Fibroblast of lung (primary cell): ENCODE data around the gene CISD3. TPM values are rescaled to one million over a fixed set of nuclear protein-coding genes. Genes with fewer than 3 reads are reported as not detected.

Source experiments
- DNase-seq, 2 donors: peaks; one replicate each; pipeline versions ENCODE4 v3.0.0 to v3.0.0-alpha.2; 2010; ENCODE audit warnings: low read depth in 2 of 2
- H2AFZ ChIP-seq: 2 replicates; pipeline ENCODE4 v1.5.1; 2012; ENCODE audit warnings: low read length, control low read depth, inconsistent platforms
- H3K27ac ChIP-seq: 2 replicates; pipeline ENCODE4 v1.5.1; 2011; ENCODE audit warnings: low read length, control low read depth; ENCODE audit not compliant: insufficient read depth
- H3K27me3 ChIP-seq: 2 replicates; pipeline ENCODE4 v1.5.1; 2011; ENCODE audit warnings: mild to moderate bottlenecking, low read length; ENCODE audit not compliant: control insufficient read depth, insufficient read depth
- H3K36me3 ChIP-seq: 2 replicates; pipeline ENCODE4 v1.5.1; 2011; ENCODE audit warnings: low read length; ENCODE audit not compliant: control insufficient read depth, insufficient read depth
- H3K4me1 ChIP-seq: 2 replicates; pipeline ENCODE4 v1.5.1; 2011; ENCODE audit warnings: low read length; ENCODE audit not compliant: control insufficient read depth, insufficient read depth; ENCODE audit errors: extremely low read depth
- H3K4me2 ChIP-seq: 2 replicates; pipeline ENCODE4 v1.5.1; 2011; ENCODE audit warnings: low read length, control low read depth; ENCODE audit not compliant: insufficient read depth; ENCODE audit errors: extremely low read depth
- H3K4me3 ChIP-seq, 4 experiments: fragments of 200-600 bp in 1 of 4; sonication (generic) in 1 of 4; replicated peaks in 1 of 4; 2 replicates each; pipeline ENCODE4 v1.5.1; 2011 to 2016; ENCODE audit warnings: low read length in 4 of 4, low read depth in 3 of 4, mild to moderate bottlenecking in 3 of 4, control low read depth in 2 of 4, inconsistent platforms in 1 of 4, mixed read lengths in 1 of 4; ENCODE audit not compliant: insufficient read depth in 1 of 4; ENCODE audit errors: control extremely low read depth in 1 of 4
- H3K79me2 ChIP-seq: 2 replicates; pipeline ENCODE4 v1.5.1; 2012; ENCODE audit warnings: mild to moderate bottlenecking, low read length, inconsistent platforms; ENCODE audit not compliant: control insufficient read depth, insufficient read depth
- H3K9ac ChIP-seq: 2 replicates; pipeline ENCODE4 v1.5.1; 2011; ENCODE audit warnings: mild to moderate bottlenecking, low read length, control low read depth; ENCODE audit not compliant: insufficient read depth
- H3K9me3 ChIP-seq: 2 replicates; pipeline ENCODE4 v1.5.1; 2012; ENCODE audit warnings: low read depth, low read length; ENCODE audit not compliant: control insufficient read depth, insufficient read depth
- H4K20me1 ChIP-seq: 2 replicates; pipeline ENCODE4 v1.5.1; 2011; ENCODE audit warnings: low read length; ENCODE audit not compliant: control insufficient read depth, insufficient read depth; ENCODE audit errors: extremely low read depth
- CTCF ChIP-seq, 2 donors: IDR thresholded peaks in 1 of 2; conservative IDR thresholded peaks in 1 of 2; 1 replicate in 1 of 2; 2 replicates in 1 of 2; pipeline ENCODE4 v1.5.1; 2011 to 2012; ENCODE audit warnings: low read length in 2 of 2, control low read depth in 1 of 2, inconsistent platforms in 1 of 2, low read depth in 1 of 2, mild to moderate bottlenecking in 1 of 2
- EZH2 ChIP-seq: IDR thresholded peaks from 2 replicates; pipeline ENCODE4 v1.5.1; 2012; ENCODE audit warnings: low read length, control low read depth, mild to moderate bottlenecking; ENCODE audit errors: missing control alignments
- polyA plus RNA-seq, 2 donors: library from polyadenylated mRNA; depleted of rRNA in 1 of 2; stranded (reverse) in 1 of 2; unstranded in 1 of 2; fragments of >200 nt; gene quantifications; 2 replicates each; pipeline ENCODE4 v1.2.1, GENCODE V29; 2011 to 2012; ENCODE audit warnings: missing spikeins in 1 of 2
- total RNA-seq: library from RNA; depleted of rRNA; stranded (reverse); fragments of >200 nt; gene quantifications from 2 replicates; pipeline ENCODE4 v1.2.1, GENCODE V29; 2014

The CISD3 gene
- total and polyA plus RNA-seq, 2 donors (not counting 1 experiment from before 2014, with no cell fraction given), result 4.0 to 5.7 TPM

GRCh38 chr17:38705803-38706504, 24.2 kb upstream of the CISD3 start:
- TF ChIP-seq CTCF (conservative IDR thresholded peaks at IDR 0.05 in 1 of 2, IDR thresholded peaks at IDR 0.05 in 1 of 2; ENCODE audit: low read depth in 1 of 2, low read length in 2 of 2) (no peak), EZH2 (no peak)
- Histone ChIP-seq H3K9ac (peak overlapping the region; percentile 38), H3K4me2 (peak overlapping the region; percentile 89), H3K27ac (no peak overlapping the region), H3K79me2 (peaks cover 2% of the 10 kb centered on the region), H2AFZ (no peak overlapping the region), H3K4me3 (peak overlapping the region; percentile 30 to 81 (median 54)), H3K4me1 (peaks cover 9% of the 10 kb centered on the region), H3K36me3 (peaks cover 2% of the 10 kb centered on the region), H3K27me3 (no peaks in the 10 kb centered on the region), H4K20me1 (no peaks in the 10 kb centered on the region), H3K9me3 (no peaks in the 10 kb centered on the region)
- no peak for DNase-seq

- no peak overlapping the region for H3K27ac ChIP-seq
- H3K9ac ChIP-seq, result peak overlapping the region; percentile 38
- no peaks in the 10 kb centered on the region for H3K27me3 ChIP-seq
- peaks cover 2% of the 10 kb centered on the region for H3K36me3 ChIP-seq
- H3K9me3 ChIP-seq, result no peaks in the 10 kb centered on the region
- no peak overlapping the region for H2AFZ ChIP-seq
- TF ChIP-seq CTCF (conservative IDR thresholded peaks at IDR 0.05 in 1 of 2, IDR thresholded peaks at IDR 0.05 in 1 of 2; ENCODE audit: low read depth in 1 of 2, low read length in 2 of 2) (no peak), EZH2 (no peak)
- peak overlapping the region; percentile 89 for H3K4me2 ChIP-seq
- no peaks in the 10 kb centered on the region for H4K20me1 ChIP-seq
- peaks cover 9% of the 10 kb centered on the region for H3K4me1 ChIP-seq
- peaks cover 2% of the 10 kb centered on the region for H3K79me2 ChIP-seq
- peak overlapping the region; percentile 30 to 81 (median 54) for H3K4me3 ChIP-seq
- DNase-seq, result no peak
These were observed 23.5 kb upstream of the CISD3 start for GRCh38 chr17:38706505-38707216.

DNA sequence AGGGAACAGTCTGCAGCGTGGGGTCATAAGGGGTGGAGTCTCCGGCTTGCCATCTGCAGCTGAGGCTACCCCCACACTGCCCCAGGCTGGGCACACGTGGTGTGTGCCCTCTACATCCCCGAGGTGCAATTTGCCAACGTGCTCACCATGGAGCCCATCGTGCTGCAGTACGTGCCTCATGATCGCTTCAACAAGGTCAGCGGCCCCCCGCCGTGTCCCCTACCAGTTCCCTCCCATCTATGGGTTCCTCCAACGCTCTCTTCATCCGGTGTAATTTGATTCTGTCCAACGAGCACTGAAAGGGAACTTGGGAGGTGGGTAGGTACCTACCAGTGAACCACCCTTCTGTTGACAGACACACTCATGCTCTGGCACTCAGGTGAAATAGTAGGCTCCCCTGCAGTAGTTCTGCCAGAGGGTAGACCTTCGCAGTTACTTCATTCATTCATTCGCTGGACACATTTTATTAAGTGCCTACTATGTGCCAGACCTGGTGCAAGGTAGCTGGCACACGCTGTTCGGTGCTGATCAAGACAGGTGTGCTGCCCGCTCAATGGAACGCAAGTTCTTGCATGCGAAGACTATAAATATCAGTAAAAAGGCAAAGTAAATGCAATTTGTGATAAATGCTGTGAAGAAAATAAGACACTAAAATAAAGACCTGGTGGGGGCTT, 22.3 kb upstream of the CISD3 start:
- Histone ChIP-seq H3K4me1 (peaks cover 7% of the 10 kb centered on the region), H3K36me3 (peaks cover 8% of the 10 kb centered on the region), H2AFZ (no peak overlapping the region), H3K27me3 (no peaks in the 10 kb centered on the region), H3K9ac (no peak overlapping the region), H4K20me1 (no peaks in the 10 kb centered on the region), H3K79me2 (peaks cover 2% of the 10 kb centered on the region), H3K4me3 (no peak overlapping the region), H3K4me2 (no peak overlapping the region), H3K27ac (no peak overlapping the region), H3K9me3 (no peaks in the 10 kb centered on the region)
- no peak for DNase-seq
- TF ChIP-seq EZH2 (no peak), CTCF (conservative IDR thresholded peaks at IDR 0.05 in 1 of 2, IDR thresholded peaks at IDR 0.05 in 1 of 2; ENCODE audit: low read depth in 1 of 2, low read length in 2 of 2) (no peak)
